ENCODE data around the gene TNFRSF14.

- TF ChIP-seq EZH2 (IDR thresholded peaks at IDR 0.05; ENCODE audit: insufficient read depth, poor library complexity, severe bottlenecking) (no peak), EZH2phosphoT487 (IDR thresholded peaks at IDR 0.05; ENCODE audit: insufficient read depth, low read depth) (no peak)
Observed at GRCh38 chr1:2555634-2556276, 416 bp upstream of the TNFRSF14 start.
